IMR-90 (cell line): Measurements from ENCODE around the gene FERMT2.

Experiments used
- BHLHE40 ChIP-seq: fragments of 150-350 bp; IDR thresholded peaks from 2 replicates; pipeline ENCODE4 v1.6.1; 2016; ENCODE audit warnings: mild to moderate bottlenecking, low read depth, low read length
- CEBPB ChIP-seq: IDR thresholded peaks from 2 replicates; pipeline ENCODE4 v1.6.1; 2012; ENCODE audit warnings: low read depth, low read length, improper control_type of control experiment
- CHD1 ChIP-seq: IDR thresholded peaks from 2 replicates; pipeline ENCODE4 v1.6.1; 2012; ENCODE audit warnings: low read depth, low read length, improper control_type of control experiment
- FOS ChIP-seq: fragments of 150-350 bp; IDR thresholded peaks from 2 replicates; pipeline ENCODE4 v1.6.1; 2016; ENCODE audit warnings: low read depth, low read length
- MAZ ChIP-seq: IDR thresholded peaks from 2 replicates; pipeline ENCODE4 v1.6.1; 2012; ENCODE audit warnings: low read depth, mild to moderate bottlenecking, low read length, improper control_type of control experiment, moderate library complexity, borderline replicate concordance
- MXI1 ChIP-seq: IDR thresholded peaks from 2 replicates; pipeline ENCODE4 v1.6.1; 2012; ENCODE audit warnings: low read depth, mild to moderate bottlenecking, low read length, moderate library complexity, borderline replicate concordance
- POLR2A ChIP-seq: IDR thresholded peaks from 2 replicates; pipeline ENCODE4 v1.6.1; 2012; ENCODE audit warnings: mild to moderate bottlenecking, low read depth, low read length
- SMC3 ChIP-seq: fragments of 150-350 bp; IDR thresholded peaks from 2 replicates; pipeline ENCODE4 v1.6.1; 2016; ENCODE audit warnings: low read depth, mild to moderate bottlenecking, antibody characterized with exemption, low read length, moderate library complexity
- TF ChIP-seq, protein P1 (sequence below): conservative IDR thresholded peaks from 2 replicates; pipeline ENCODE4 v1.5.1; 2012; ENCODE audit warnings: mild to moderate bottlenecking, low read depth, low read length, improper control_type of control experiment
- TF ChIP-seq, protein P2 (sequence below): fragments of 150-350 bp; IDR thresholded peaks from 2 replicates; pipeline ENCODE4 v1.6.1; 2017; ENCODE audit warnings: mild to moderate bottlenecking, antibody characterized with exemption, low read length, low read depth

DNA sequence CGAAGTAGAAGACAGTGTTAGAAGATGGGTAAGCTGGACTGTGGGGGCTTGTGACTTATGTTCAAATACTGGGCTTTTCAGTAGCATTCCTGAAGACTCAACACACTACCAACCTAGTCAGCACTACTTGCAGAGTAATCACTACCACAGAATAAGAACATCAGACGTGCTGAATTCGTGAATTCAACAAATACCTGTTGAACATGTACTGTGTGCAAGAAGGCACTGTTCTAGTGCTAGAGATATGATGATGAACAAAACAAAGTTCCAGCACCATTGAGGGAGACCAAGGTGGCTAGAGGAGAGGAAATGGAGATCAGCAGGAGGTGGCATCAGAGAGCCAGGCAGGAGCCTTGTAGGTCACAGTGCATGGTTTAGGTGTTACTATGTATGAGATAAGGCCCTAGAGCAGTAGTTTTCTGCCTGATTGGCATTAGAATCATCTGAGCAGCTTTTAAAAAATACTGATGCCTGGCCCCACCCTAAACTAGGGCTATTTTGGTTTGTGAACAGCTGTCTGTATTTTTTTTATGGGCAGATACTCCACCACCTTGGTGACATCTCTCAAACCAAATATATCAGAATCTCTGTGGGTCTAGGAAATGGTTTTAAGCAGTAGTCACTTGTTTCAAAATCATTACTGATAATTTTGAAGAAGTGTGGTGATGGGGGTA is 26.8 kb downstream of the FERMT2 start:
- TF ChIP-seq, protein P1, sequence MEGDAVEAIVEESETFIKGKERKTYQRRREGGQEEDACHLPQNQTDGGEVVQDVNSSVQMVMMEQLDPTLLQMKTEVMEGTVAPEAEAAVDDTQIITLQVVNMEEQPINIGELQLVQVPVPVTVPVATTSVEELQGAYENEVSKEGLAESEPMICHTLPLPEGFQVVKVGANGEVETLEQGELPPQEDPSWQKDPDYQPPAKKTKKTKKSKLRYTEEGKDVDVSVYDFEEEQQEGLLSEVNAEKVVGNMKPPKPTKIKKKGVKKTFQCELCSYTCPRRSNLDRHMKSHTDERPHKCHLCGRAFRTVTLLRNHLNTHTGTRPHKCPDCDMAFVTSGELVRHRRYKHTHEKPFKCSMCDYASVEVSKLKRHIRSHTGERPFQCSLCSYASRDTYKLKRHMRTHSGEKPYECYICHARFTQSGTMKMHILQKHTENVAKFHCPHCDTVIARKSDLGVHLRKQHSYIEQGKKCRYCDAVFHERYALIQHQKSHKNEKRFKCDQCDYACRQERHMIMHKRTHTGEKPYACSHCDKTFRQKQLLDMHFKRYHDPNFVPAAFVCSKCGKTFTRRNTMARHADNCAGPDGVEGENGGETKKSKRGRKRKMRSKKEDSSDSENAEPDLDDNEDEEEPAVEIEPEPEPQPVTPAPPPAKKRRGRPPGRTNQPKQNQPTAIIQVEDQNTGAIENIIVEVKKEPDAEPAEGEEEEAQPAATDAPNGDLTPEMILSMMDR = peak; percentile 15; the same call in 1 of the 2 replicates
- no peak for TF ChIP-seq BHLHE40
- TF ChIP-seq, protein P2, sequence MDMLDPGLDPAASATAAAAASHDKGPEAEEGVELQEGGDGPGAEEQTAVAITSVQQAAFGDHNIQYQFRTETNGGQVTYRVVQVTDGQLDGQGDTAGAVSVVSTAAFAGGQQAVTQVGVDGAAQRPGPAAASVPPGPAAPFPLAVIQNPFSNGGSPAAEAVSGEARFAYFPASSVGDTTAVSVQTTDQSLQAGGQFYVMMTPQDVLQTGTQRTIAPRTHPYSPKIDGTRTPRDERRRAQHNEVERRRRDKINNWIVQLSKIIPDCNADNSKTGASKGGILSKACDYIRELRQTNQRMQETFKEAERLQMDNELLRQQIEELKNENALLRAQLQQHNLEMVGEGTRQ = no peak
- TF ChIP-seq SMC3 = no peak
- no peak for TF ChIP-seq CEBPB
- TF ChIP-seq POLR2A = no peak
- no peak for TF ChIP-seq MXI1
- TF ChIP-seq CHD1 = no peak
- TF ChIP-seq FOS = no peak
- no peak for TF ChIP-seq MAZ
